GM13977 (cell line): ENCODE measurements around the gene EDN3.

Experiments used
- DNase-seq: peaks from one replicate; pipeline ENCODE4 v3.0.0; 2012; ENCODE audit warnings: low spot score
- CTCF ChIP-seq: IDR thresholded peaks from 2 replicates; pipeline ENCODE4 v1.5.1; 2012; ENCODE audit warnings: mild to moderate bottlenecking, control low read depth; ENCODE audit not compliant: insufficient read depth; ENCODE audit errors: extremely low read depth, missing control alignments
- in situ Hi-C: fragments of 300-500 bp; cut with MboI; formaldehyde crosslinking; loops from one replicate; pipeline ENCODE4 v1.12.0; 2022; ENCODE audit warnings: low sequenced_read_pairs, low pct_unique_long_range_greater_than_20kb, mixed read lengths, inconsistent platforms; ENCODE audit not compliant: unreplicated experiment

EDN3 gene

DNA sequence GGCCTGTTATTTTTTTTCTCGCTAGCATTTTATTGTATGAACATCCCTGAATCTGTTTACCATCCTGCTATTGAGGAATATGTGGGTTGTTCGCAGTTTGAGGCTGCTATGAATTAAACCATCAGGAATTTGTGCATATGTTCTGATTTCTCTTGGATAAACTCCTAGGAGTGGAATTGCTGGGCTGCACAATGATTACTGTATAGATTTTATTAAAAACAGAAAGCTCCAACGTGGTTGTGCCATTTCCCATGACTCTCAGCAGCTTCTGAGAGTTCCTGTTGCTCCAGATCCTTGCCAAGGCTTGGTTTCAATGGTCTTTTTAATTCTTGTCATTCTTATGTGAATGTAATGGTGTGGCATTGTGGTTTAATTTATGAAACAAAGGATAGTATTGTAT, 75.1 kb downstream of the EDN3 start:
- TF ChIP-seq CTCF, result no peak
- no peak for DNase-seq
- in situ Hi-C loops, result no loop called here
